Activated CD4-positive, alpha-beta T cell treated with anti-CD3 and anti-CD28 coated beads, Interleukin-2, amount 10 ng/mL, durations not matched to agents 24 days and 14 days (primary cell): ENCODE measurements around the gene RPS2. TPM values are rescaled to one million over a fixed set of nuclear protein-coding genes. Genes with fewer than 3 reads are reported as not detected.
"Not testable (repeated sequence)": the region's sequence is repeated elsewhere in the genome, so short reads cannot be mapped to it uniquely, and the experiment has no call there.

Experiments
- DNase-seq: peaks from one replicate; pipeline ENCODE4 v3.0.0; 2022
- H3K27ac Mint-ChIP-seq: one replicate; pipeline ENCODE4 v1.8.0; 2022; ENCODE audit warnings: mild to moderate bottlenecking, mixed read lengths
- H3K27me3 Mint-ChIP-seq: one replicate; pipeline ENCODE4 v1.8.0; 2022; ENCODE audit warnings: mixed read lengths
- H3K36me3 Mint-ChIP-seq: one replicate; pipeline ENCODE4 v1.8.0; 2022; ENCODE audit warnings: low read depth, mild to moderate bottlenecking, mixed read lengths
- H3K4me1 Mint-ChIP-seq: one replicate; pipeline ENCODE4 v1.8.0; 2021; ENCODE audit warnings: mixed read lengths
- H3K4me3 Mint-ChIP-seq: one replicate; pipeline ENCODE4 v1.8.0; 2022; ENCODE audit warnings: mild to moderate bottlenecking, moderate library complexity, mixed read lengths
- H3K9me3 Mint-ChIP-seq: one replicate; pipeline ENCODE4 v1.8.0; 2021; ENCODE audit warnings: mixed read lengths
- intact Hi-C: fragments of 100-400 bp; cut with micrococcal nuclease; formaldehyde crosslinking; loops from one replicate; pipeline ENCODE4 v1.15.1; 2023
- total RNA-seq: library from RNA; stranded (reverse); gene quantifications from 2 replicates; pipeline ENCODE4 v1.2.3, GENCODE V29; 2022

Gene RPS2
- total RNA-seq, 1 donor from 2014 or later = 3,401 TPM

DNA sequence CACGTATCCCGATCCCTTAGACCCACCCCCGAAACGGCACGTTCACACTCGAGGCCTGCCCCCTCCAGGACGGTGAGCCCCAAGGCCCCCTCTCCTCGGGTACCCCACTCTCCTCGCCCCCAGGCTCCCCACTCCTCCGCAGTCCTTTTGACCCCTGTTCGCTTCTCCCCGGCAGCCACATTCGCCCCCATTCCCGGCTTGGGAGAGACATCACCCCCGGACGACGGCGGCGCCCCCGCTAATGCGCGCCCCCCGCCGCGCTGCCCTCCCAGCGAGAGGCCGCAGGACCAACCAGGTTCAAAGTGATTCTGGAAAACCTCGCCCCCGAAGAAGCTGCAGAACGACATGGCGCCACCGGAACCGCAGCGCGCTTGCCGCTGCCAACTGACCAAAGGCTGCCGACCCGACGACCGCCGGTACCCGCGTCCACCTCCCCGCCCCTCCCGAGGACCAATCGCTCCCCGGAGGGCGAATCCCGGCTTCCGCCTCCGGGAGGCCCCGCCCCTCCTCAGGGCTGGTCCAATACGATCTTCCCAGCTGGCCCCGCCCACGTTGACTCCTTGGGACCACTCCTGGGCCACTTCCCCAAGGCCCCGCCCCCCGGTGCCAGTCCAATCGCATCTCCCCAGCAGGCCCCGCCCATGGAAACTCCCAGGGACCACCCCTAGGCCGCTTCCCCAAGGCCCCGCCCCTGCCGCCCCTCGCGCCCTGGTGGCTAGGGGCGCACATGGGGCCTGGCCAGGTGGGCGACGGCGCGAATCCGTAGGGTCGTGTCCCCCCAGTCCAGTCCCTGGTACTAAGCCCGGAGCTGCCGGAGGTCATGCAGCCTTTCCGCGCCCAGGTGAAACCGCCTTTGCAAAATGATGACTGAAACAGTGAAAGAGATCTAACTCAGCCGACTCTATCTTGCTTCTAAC is 21.6 kb downstream of the RPS2 start, which contains the start of gene MSRB1:
Gene MSRB1, minus strand, starts transcription at position 390 of the 917 bp plus-strand sequence. Its CDS starts 43 bp downstream, at position 347.
- Mint-ChIP-seq H3K27me3 (peaks cover 3% of the 10 kb centered on the region), H3K36me3 (peaks cover 11% of the 10 kb centered on the region), H3K4me3 (peak within 1 kb of the TSS; percentile 90), H3K4me1 (peaks cover 21% of the 10 kb centered on the region), H3K9me3 (no peaks in the 10 kb centered on the region), H3K27ac (peak within 1 kb of the TSS; percentile 88)
- DNase-seq = peak; percentile 100
- intact Hi-C loops = loop anchor here (1.0 to 5.0 kb wide), 5 partner anchors 14 to 171 kb away; partner anchors contain the start of genes EME2, MRPS34, NDUFB10 and NME3

GRCh38 chr16:1942047-1942809 is 22.4 kb downstream of the RPS2 start:
- Mint-ChIP-seq H3K27ac (peak overlapping the region; percentile 58), H3K4me1 (peaks cover 21% of the 10 kb centered on the region), H3K4me3 (peak overlapping the region; percentile 90), H3K36me3 (peaks cover 12% of the 10 kb centered on the region), H3K9me3 (no peaks in the 10 kb centered on the region), H3K27me3 (no peaks in the 10 kb centered on the region)
- DNase-seq = peak; percentile 69
- intact Hi-C loops = loop anchor here (5.0 kb wide), 2 partner anchors 85 to 170 kb away; partner anchors contain the start of genes EME2, MRPS34 and NME3

- H3K9me3 Mint-ChIP-seq = no peaks in the 10 kb centered on the region
- intact Hi-C loops = loop anchor here (5.0 kb wide), 2 partner anchors 84 to 169 kb away; partner anchors contain the start of genes EME2, MRPS34 and NME3
- H3K4me1 Mint-ChIP-seq = peaks cover 21% of the 10 kb centered on the region
- H3K27ac Mint-ChIP-seq = peak overlapping the region; percentile 32
- peak overlapping the region; percentile 90 for H3K4me3 Mint-ChIP-seq
- peaks cover 14% of the 10 kb centered on the region for H3K36me3 Mint-ChIP-seq
- H3K27me3 Mint-ChIP-seq = no peaks in the 10 kb centered on the region
- DNase-seq = no peak
These were observed 23.2 kb downstream of the RPS2 start for GRCh38 chr16:1941162-1942046.

GRCh38 chr16:1940273-1941161 is 24.1 kb downstream of the RPS2 start:
- Mint-ChIP-seq H3K4me1 (peaks cover 21% of the 10 kb centered on the region), H3K27me3 (no peaks in the 10 kb centered on the region), H3K9me3 (no peaks in the 10 kb centered on the region), H3K27ac (no peak overlapping the region), H3K4me3 (no peak overlapping the region), H3K36me3 (peaks cover 14% of the 10 kb centered on the region)
- intact Hi-C loops = loop anchor here (5.0 kb wide), 2 partner anchors 83 to 168 kb away; partner anchors contain the start of genes EME2, MRPS34 and NME3
- DNase-seq = no peak

DNA sequence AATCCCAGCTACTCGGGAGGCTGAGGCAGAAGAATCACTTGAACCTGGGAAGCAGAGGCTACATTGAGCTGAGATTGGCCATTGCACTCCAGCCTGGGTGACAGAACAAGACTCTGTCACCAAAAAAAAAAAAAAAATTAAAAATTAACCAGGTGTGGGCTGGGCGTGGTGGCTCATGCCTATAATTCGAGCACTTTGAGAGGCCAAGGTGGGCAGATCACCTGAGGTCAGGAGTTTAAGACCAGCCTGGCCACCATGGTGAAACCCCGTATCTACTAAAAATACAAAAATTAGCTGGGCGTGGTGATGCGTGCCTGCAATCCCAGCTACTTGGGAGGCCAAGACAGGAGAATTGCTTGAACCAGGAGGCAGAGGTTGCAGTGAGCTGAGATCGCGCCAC is 24.8 kb downstream of the RPS2 start:
- H3K4me1 Mint-ChIP-seq = peaks cover 21% of the 10 kb centered on the region
- DNase-seq, H3K9me3 Mint-ChIP-seq, H3K27me3 Mint-ChIP-seq, H3K27ac Mint-ChIP-seq, H3K4me3 Mint-ChIP-seq: not testable (repeated sequence)
- intact Hi-C loops = loop anchor here (5.0 kb wide), 2 partner anchors 83 to 168 kb away; partner anchors contain the start of genes EME2, MRPS34 and NME3
- H3K36me3 Mint-ChIP-seq = peaks cover 14% of the 10 kb centered on the region

- intact Hi-C loops = no loop called here
- Mint-ChIP-seq H3K27ac (no peak overlapping the region), H3K9me3 (no peaks in the 10 kb centered on the region), H3K4me1 (peaks cover 13% of the 10 kb centered on the region), H3K27me3 (no peaks in the 10 kb centered on the region), H3K4me3 (no peak overlapping the region), H3K36me3 (peaks cover 14% of the 10 kb centered on the region)
- DNase-seq = no peak
These were observed 25.7 kb downstream of the RPS2 start for GRCh38 chr16:1938910-1939309.

GRCh38 chr16:1938316-1938715 is 26.3 kb downstream of the RPS2 start:
- H3K4me3 Mint-ChIP-seq = no peak overlapping the region
- H3K4me1 Mint-ChIP-seq = peaks cover 8% of the 10 kb centered on the region

GRCh38 chr16:1936945-1937479 is 27.6 kb downstream of the RPS2 start:
- Mint-ChIP-seq H3K9me3 (no peaks in the 10 kb centered on the region), H3K27ac (no peak overlapping the region), H3K4me3 (no peak overlapping the region)

More at GRCh38 chr16:1938316-1938715, 26.3 kb downstream of the RPS2 start:
- no peak for DNase-seq
- Mint-ChIP-seq H3K36me3 (peaks cover 14% of the 10 kb centered on the region), H3K27me3 (no peaks in the 10 kb centered on the region), H3K9me3 (no peaks in the 10 kb centered on the region), H3K27ac (no peak overlapping the region)
- intact Hi-C loops = no loop called here

GRCh38 chr16:1933097-1933661 is 31.4 kb downstream of the RPS2 start:
- Mint-ChIP-seq H3K36me3 (peaks cover 5% of the 10 kb centered on the region), H3K4me1 (peaks cover 2% of the 10 kb centered on the region), H3K9me3 (no peaks in the 10 kb centered on the region), H3K4me3 (no peak overlapping the region), H3K27me3 (no peaks in the 10 kb centered on the region), H3K27ac (no peak overlapping the region)
- intact Hi-C loops = no loop called here
- no peak for DNase-seq

More at GRCh38 chr16:1936945-1937479, 27.6 kb downstream of the RPS2 start:
- DNase-seq = no peak
- Mint-ChIP-seq H3K27me3 (no peaks in the 10 kb centered on the region), H3K4me1 (peaks cover 6% of the 10 kb centered on the region), H3K36me3 (peaks cover 14% of the 10 kb centered on the region)
- intact Hi-C loops = no loop called here

DNA sequence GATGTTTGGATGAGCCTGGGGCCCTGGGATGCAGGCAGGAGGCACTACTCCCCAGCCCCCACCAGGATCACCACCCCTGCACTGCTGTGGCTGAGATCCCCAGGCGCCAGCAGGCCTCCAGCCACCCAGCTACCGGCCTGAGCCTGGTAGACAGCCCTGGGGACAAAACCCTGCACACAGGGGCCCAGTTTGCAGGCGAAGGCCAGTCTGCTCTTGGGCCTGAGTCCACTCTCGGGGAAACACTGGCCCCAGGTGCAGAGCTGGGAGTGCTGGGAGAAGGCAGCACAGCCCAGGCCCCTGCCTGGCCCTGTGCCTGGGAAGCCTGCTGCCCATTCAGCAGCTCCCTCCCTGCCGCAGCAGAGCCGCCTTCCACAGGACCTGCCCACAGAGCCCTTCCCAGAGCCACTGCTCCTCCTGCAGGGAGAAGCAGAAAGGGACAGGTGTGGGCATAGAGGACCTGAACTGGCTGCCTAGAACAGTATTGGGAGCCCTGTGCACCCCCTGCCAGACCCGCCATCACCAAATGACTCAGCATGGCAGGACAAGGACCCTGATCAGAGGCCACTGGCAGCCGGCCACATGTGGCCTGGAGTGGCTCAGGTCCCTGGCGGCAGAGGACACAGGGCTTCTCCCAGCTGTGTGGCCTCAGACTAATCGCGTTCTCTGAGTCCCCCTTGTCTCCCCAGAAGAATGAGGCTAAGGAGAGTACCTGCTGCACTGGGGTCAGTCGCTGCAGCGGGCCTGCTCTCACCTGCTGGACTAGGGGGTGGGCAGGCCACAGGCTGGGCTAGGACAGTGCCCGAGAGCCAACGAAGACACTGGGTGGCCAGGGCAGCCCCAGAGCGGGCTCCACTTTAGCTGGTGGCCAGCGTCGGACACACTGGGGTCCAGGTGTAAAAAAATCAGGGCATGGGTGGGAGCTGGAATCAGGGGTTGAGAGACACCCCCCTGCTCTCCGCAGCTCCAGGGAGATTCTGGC is 32.3 kb downstream of the RPS2 start:
- Mint-ChIP-seq H3K36me3 (peaks cover 3% of the 10 kb centered on the region), H3K4me3 (no peak overlapping the region), H3K27ac (no peak overlapping the region), H3K4me1 (peaks cover 2% of the 10 kb centered on the region), H3K9me3 (no peaks in the 10 kb centered on the region), H3K27me3 (no peaks in the 10 kb centered on the region)
- intact Hi-C loops = no loop called here
- no peak for DNase-seq

DNA sequence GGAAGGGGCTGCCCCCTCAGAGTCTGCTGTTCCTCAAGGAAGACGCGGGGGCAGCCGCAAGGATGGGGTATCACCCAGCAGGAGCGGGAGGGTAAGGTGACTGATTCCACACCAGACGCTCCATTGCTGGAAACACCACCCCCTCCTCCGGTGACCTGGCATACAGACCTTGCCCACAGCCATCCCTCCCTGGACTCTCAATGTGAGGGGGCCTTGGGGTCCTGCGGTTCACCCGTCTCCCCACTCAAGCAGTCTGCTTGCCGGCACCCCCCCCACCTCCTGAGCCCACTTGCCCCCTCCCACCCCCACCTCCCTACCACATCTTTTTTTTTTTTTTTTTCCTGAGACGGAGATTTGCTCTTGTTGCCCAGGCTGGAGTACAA is 34.3 kb downstream of the RPS2 start:
- H3K27ac Mint-ChIP-seq = no peak overlapping the region
- H3K4me1 Mint-ChIP-seq = peaks cover 2% of the 10 kb centered on the region
- no peaks in the 10 kb centered on the region for H3K27me3 Mint-ChIP-seq
- no peak overlapping the region for H3K4me3 Mint-ChIP-seq
- no peaks in the 10 kb centered on the region for H3K36me3 Mint-ChIP-seq
- intact Hi-C loops = loop anchor here (2.0 kb wide), 1 partner anchor 66 kb away; no protein-coding TSS in a partner anchor
- no peak for DNase-seq
- no peaks in the 10 kb centered on the region for H3K9me3 Mint-ChIP-seq
